K562 (cell line): ENCODE results near the gene DAPK1. TPM values are rescaled to one million over a fixed set of nuclear protein-coding genes. Genes with fewer than 3 reads are reported as not detected.

Experiments used
- polyA plus RNA-seq, 8 experiments: library from polyadenylated mRNA; depleted of rRNA in 4 of 8; stranded (reverse) in 5 of 8; unstranded in 3 of 8; fragments of >200 nt; fragmentation: Nextera tagmentation in 2 of 8; fragmentation: Illumina TruSeq in 1 of 8; extraction: Ambion mirVana in 2 of 8; extraction: Trizol in 1 of 8; gene quantifications; 2 replicates each; pipeline versions ENCODE4 v1.2.1 to v1.2.3, GENCODE V29; 2011 to 2014; ENCODE audit warnings: inconsistent platforms in 1 of 8, missing spikeins in 1 of 8
- total RNA-seq, 7 experiments: library from RNA; depleted of rRNA in 6 of 7; stranded (reverse); fragments of >200 nt in 6 of 7; fragmentation: Illumina TruSeq in 2 of 7; extraction: Trizol in 2 of 7; gene quantifications; 2 replicates each; pipeline versions ENCODE4 v1.2.1 to v1.2.3, GENCODE V29; 2011 to 2021; ENCODE audit warnings: low replicate concordance in 1 of 7
- TF ChIP-seq, protein P1 (sequence below), 2 experiments: fragments of 450-650 bp; formaldehyde crosslinking in 1 of 2; IDR thresholded peaks; 2 replicates each; pipeline versions ENCODE4 v1.4.0 to v1.6.1; 2014 to 2020; ENCODE audit warnings: mild to moderate bottlenecking in 2 of 2, borderline replicate concordance in 1 of 2, low read depth in 1 of 2

Gene DAPK1
- total and polyA plus RNA-seq, 9 of the 15 experiments (the other 6 are each of a cell fraction or from before 2014, with no cell fraction given), result 1.7 to 26.4 (median 15.8) TPM

DNA sequence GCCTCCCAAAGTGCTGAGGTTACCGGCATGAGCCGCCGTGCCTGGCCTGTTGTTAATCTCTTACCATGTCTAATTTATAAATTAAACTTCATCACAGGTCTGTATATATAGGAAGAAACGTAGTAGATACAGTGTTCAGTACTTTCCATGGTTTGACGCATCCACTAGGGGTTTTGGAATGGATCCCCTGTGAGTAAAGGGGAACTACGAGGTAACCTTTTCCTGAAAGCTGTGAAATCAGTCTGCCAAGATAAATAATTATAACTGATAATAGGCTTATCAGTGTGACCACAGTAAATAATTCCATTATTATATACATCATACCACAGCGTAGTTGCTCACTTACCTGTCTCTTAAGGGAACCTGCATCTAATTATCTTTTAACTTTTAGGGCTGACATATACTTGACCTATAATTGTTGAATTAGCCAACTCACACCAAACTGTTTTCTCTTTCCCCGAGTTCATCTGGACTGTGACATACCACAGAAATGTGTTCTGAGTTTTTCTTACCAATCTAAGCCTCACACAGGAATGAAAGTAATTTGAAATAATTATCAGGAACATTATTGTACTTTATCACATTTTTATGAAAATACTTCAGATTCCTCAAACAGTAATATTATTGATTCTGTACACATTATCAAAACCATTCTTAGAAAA, 42.9 kb downstream of the DAPK1 start (continued):
- TF ChIP-seq, protein P1, sequence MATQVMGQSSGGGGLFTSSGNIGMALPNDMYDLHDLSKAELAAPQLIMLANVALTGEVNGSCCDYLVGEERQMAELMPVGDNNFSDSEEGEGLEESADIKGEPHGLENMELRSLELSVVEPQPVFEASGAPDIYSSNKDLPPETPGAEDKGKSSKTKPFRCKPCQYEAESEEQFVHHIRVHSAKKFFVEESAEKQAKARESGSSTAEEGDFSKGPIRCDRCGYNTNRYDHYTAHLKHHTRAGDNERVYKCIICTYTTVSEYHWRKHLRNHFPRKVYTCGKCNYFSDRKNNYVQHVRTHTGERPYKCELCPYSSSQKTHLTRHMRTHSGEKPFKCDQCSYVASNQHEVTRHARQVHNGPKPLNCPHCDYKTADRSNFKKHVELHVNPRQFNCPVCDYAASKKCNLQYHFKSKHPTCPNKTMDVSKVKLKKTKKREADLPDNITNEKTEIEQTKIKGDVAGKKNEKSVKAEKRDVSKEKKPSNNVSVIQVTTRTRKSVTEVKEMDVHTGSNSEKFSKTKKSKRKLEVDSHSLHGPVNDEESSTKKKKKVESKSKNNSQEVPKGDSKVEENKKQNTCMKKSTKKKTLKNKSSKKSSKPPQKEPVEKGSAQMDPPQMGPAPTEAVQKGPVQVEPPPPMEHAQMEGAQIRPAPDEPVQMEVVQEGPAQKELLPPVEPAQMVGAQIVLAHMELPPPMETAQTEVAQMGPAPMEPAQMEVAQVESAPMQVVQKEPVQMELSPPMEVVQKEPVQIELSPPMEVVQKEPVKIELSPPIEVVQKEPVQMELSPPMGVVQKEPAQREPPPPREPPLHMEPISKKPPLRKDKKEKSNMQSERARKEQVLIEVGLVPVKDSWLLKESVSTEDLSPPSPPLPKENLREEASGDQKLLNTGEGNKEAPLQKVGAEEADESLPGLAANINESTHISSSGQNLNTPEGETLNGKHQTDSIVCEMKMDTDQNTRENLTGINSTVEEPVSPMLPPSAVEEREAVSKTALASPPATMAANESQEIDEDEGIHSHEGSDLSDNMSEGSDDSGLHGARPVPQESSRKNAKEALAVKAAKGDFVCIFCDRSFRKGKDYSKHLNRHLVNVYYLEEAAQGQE (IDR thresholded peaks at IDR 0.05; ENCODE audit: borderline replicate concordance), result no peak
- TF ChIP-seq, protein P1 (CRISPR knock-in tag; IDR thresholded peaks at IDR 0.05; ENCODE audit: low read depth), result no peak
